ENCODE measurements around the gene RHBDF2.

The RHBDF2 gene

DNA sequence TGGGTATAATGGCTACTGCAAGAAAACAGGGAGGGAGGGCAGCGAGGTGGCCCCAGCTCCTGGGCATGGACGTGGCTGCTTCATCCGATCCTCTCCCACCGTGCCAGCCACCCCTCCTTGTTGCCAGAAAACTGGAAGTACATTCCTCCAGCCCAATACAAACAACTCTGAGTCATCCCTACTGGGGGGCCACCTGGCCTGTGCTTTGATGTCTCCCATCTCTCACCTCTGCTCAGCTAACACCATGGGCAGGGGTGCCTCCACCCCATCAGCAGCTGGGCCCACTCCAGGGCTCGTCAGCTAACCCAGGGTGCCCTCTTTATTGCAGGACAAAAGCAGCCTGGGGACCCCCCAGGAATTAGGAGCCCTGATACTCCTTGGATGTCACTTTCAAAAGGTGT lies 2.0 kb downstream of the RHBDF2 start:
- no peak for DNase-seq

GRCh38 chr17:76498876-76499251 lies 2.4 kb downstream of the RHBDF2 start:
- no peak for DNase-seq

GRCh38 chr17:76497979-76498875 lies 3.0 kb downstream of the RHBDF2 start:
- no peak for DNase-seq

GRCh38 chr17:76497699-76497978 lies 3.6 kb downstream of the RHBDF2 start:
- no peak for DNase-seq

DNA sequence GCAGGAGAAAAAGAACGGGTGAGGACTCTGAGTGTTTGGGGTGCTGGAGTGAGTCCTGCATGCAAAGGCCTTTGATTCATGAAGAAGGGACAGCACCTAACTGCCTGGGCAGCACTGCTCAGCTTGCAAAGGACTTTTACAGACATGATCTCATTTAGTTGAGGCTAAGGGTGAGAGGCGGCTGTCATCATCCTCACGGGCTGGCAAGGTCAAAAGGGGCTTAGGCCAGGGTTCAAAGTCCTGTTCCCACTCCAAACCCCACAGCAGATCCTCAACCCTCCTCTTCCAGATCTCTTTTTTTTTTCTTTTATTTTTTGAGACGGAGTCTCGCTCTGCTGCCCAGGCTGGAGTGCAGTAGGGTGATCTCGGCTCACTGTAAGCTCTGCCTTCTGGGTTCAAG lies 4.8 kb downstream of the RHBDF2 start:
- no peak for DNase-seq

DNA sequence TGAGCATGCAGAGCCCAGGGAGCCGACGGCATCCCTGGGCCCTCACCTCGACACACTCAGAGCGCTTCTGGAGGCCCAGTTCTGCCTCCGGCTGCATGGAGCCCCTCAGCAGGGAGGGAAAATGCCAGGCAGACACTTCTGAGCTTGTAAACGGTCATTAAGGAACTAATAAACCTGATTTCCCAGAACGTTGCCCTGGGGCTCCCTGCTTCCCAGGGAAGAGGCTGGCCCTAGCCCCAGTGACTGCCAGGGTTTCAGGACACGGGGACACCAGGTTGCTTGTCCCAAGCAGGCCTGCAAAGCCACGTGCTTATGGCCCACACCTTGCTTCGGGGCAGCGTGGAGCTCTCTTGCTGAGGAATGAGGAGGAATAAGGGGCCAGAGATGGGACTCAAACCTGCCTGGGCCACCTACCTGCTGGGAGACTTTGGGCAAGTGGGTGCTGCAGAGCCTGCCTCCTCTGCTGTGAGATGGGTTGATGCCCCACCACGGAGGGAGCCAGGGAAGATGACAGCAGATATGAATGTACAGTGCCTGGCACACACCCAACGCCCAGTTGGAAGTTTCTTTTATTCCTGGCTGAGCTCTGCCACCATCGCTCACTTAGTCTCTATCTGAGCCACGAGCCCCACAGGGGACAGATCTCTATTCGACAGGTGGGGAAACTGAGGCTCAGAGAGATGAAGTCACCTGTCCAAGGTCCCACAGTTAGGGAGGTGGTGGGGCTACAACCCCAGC lies 5.4 kb downstream of the RHBDF2 start:
- no peak for DNase-seq

- no peak for DNase-seq
These were observed 7.6 kb downstream of the RHBDF2 start for GRCh38 chr17:76493505-76494167.

DNA sequence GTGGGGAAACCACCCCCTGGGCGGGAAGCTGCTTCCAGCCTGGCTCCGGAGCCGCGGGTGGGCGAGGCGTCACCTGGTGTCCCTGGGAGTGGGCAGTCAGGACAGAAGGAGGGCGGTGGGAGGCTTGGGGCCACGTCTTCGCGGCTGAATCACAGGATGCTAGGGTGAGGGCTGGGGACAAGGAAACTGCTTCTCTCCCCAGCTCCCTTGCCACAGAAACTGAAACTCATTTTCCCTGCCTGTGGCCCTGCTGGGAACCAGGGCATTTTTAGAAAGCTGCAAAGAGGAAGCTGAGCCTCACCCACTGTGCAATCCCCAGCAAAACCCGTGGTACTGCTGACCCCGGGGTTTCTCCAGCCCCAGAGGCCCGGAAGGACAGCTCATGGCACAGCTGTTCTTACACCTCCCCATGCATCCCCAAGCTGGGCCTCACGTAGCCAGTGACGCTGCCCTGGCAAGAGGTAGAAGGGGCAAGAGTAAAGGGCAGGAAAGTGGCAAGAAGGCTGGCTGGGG lies 8.2 kb downstream of the RHBDF2 start:
- DNase-seq = no peak

DNA sequence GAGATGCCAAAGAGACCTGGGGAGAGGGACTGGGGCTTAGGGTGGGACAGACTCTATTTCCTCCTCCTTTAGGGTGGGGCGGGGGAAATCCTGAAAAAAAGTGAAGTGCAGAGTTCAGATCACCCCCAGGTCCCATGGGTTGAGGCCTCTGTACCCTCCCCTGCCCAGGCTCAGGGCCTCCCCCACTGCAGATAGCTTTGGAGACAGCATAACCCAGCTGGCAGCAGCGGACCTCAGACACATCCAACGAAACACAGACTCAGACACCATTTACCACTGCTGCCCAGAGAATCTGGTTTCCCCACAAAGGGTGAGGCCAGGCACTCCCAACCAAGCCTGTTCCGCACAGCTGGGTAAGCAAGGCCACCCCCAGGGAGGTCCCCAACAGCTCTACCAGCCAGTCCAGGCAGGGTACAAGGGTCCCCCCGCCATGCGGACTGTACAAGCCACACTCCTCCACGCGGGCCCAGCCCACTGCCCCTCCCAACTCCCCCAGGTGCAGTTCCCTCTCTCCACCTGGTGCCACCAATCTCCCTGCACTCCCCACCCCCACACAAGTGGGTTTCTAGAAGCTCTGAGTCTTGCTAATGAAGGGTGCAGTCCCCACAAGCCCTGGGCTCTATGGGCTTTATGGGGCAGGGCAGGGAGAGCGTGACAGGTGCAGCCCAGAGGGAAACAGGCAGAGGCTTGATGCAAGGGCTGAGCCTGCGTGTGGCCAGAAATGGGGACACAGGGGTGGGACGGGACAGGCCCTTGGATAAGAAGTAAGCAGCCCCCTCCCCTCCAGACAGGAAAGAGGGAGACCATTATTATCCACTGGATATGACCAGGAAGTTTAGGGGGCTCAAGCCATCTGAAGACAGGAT lies 8.9 kb downstream of the RHBDF2 start:
- DNase-seq = no peak

DNA sequence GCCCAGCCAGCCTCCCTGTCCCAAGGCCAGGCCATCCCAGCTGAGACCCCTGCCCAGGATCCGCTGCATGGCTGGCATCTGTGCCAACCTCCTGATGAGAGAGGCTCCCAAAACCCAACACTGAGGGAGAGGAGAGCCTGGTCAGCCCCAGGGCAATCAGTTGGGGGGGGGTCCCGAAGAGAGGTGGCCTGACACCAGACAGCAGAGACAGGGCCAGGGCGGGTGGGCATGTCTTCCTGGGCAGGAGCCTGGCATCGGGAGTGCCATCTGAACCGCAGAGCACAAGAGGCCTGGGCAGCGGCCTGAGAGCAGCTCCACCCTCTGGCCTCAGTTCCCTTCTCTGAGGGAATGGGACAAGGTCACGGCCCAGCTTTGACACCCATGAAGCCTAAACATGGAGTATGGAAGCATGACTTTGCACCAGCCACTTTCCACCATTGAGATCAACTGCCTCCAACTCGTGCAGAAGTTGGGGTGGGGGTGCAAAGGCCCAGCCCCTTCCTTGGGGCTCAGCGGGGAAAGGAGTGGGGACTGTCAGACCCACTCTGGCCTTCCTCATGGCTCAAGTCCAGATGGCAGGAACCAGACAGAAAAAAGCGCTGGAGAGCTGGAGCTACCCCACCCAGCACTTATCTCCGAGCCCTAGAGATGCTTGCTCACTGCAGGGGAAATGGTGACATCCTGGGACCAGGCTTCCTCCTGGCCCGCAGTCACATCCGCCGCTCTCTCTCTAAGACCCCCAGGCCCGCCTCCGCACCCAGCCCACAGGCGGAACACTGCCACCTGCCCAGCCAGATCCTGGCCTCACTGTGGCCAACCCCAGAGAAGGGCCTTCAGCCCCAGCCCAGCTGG lies 9.7 kb downstream of the RHBDF2 start:
- no peak for DNase-seq

- no peak for DNase-seq
These were observed 11.0 kb downstream of the RHBDF2 start for GRCh38 chr17:76490112-76490710.

DNA sequence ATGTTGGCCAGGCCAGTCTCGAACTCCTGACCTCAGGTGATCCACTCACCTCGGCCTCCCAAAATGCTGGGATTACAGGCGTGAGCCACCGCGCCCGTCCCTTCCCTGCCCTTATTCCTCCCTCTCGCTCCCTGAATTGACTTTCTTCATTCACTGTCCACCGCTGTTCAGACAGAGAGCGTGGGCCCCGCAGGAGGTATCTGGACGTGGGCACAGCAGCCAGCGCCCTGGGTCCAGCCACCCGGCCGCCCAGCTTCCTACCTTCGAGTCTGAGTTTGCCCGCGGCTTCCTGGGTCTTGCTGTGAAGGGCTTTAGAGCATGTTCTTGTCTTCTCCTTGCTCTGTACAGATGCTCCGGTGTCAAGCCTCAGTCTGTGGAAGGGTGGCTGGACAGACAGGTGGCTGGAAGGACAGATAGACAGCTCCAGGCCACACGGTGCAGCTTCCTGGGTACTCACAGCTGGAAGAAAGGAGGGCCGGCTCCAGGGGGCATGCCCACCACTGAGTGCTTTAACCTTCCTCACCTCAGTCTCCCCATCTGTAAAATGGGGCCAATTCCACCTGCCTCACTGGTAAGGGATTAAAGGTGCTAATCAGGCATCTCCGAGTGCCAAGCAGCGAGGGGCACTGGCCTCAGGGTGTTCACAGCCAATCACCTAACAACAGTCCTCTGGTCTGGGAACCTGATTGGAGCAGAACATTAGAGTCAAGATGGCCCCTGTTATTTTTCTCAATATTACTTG lies 13.6 kb downstream of the RHBDF2 start:
- no peak for DNase-seq

DNA sequence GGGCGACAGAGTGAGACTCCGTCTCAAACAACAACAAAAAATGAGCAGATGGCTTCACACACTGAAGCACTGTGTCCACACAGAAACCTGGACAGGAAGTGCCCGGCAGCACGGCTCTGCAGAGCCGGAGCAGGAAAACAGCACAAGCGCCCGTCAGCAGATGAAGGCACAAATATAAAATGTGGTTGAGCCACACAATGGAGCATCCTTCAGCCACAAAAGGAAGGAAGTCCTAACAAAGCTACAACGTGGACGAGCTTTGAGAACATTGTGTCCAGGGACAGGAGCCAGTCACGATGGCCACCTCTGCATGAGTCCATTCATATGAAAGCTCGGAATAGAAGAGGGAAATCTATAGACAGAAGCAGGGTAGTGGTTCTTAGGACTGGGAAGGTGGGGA lies 15.7 kb downstream of the RHBDF2 start:
- no peak for DNase-seq

- DNase-seq = no peak
These were observed 16.9 kb downstream of the RHBDF2 start for GRCh38 chr17:76484228-76484725.

GRCh38 chr17:76481071-76481655 lies 20.1 kb downstream of the RHBDF2 start:
- DNase-seq = no peak

DNA sequence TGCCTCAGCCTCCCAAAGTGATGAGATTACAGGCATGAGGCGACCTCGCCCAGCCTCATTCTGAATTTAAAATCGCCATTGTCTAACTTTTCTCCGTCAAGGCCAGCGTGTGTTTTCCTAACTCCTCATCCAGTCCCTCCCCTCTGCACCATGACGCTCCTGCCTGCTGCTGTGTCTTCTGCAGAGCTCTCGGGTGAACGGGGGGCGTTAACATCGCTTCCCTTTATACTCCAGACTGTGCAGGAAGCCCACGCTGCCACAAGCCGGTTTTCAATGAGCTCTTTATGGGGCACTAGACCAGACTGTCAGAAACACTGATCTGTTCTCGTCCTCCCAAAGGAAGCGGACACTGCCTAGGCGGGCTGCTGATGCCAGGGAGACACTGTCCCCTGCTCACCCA lies 20.6 kb downstream of the RHBDF2 start:
- no peak for DNase-seq

DNA sequence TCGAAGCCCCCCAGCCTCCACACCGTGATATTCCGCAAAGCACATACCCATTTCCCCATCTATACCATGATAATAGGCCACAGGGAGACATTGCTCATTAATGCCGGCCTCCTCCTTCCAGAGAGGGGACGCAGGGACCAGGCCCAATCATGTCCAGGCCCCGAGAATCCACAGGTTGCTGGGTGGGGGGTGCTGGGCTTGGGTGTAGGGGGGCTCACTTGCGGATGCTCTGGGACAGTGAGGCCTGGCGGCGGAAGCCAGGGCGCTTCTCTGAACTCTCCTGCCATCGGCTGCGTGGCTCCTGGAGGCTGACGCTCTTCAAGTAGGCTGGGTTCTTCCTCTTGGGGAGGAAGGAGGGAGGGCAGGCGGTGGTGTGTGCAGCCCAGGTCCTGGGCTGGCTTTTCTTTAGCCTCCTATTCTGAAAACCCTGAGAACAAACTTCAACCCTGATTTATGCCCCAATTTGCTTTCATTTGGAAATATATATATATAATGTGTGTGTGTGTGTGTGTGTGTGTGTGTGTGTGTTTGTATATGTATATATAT lies 21.6 kb downstream of the RHBDF2 start:
- no peak for DNase-seq

GRCh38 chr17:76478730-76479514 lies 22.3 kb downstream of the RHBDF2 start:
- no peak for DNase-seq

GRCh38 chr17:76478097-76478496 lies 23.1 kb downstream of the RHBDF2 start:
- DNase-seq = no peak

Measured in NCI-H1105 treated with DMSO at 0.1 percent for 48 hours (cell line).